HEK293 (cell line): Measurements from ENCODE around the gene DCHS2.

ENCODE experiments used
- CTCF ChIA-PET: fragments of 350-600 bp; formaldehyde crosslinking; extraction: SDS; loops from one replicate; lab custom pipeline; 2021; ENCODE audit warnings: antibody characterized with exemption; lab: Yijun Ruan, JAX
- POLR2A ChIA-PET: fragments of 300-600 bp; formaldehyde crosslinking; extraction: SDS; loops from one replicate; lab custom pipeline; 2020; ENCODE audit warnings: antibody characterized with exemption, inconsistent platforms; lab: Yijun Ruan, JAX
- H3K27ac ChIP-seq: fragments of 200-500 bp; sonication (Bioruptor generic); 2 replicates; pipeline ENCODE4 v1.5.1; 2014; ENCODE audit warnings: low read depth, low read length, control low read depth, inconsistent platforms; ENCODE audit errors: extremely low read depth
- H3K36me3 ChIP-seq, 2 experiments: fragments of 200-500 bp in 1 of 2; sonication (Bioruptor generic) in 1 of 2; 1 replicate in 1 of 2; 2 replicates in 1 of 2; pipeline ENCODE4 v1.5.1; 2014 to 2017; ENCODE audit warnings: inconsistent platforms in 2 of 2, low read length in 2 of 2; ENCODE audit not compliant: control insufficient read depth in 2 of 2, insufficient read depth in 1 of 2
- H3K4me1 ChIP-seq: fragments of 200-500 bp; sonication (Bioruptor generic); 2 replicates; pipeline ENCODE4 v1.5.1; 2014; ENCODE audit warnings: mild to moderate bottlenecking, low read length, inconsistent platforms; ENCODE audit not compliant: control insufficient read depth, insufficient read depth
- H3K4me3 ChIP-seq: 2 replicates; pipeline ENCODE4 v1.5.1; 2011; ENCODE audit warnings: low read depth, mild to moderate bottlenecking, control low read depth, low read length, moderate library complexity
- H3K9me3 ChIP-seq: fragments of 200-500 bp; sonication (Bioruptor generic); 2 replicates; pipeline ENCODE4 v1.5.1; 2014; ENCODE audit warnings: low read depth, low read length, inconsistent platforms; ENCODE audit not compliant: control insufficient read depth, insufficient read depth
- BCL11A ChIP-seq: fragments of 450-650 bp; formaldehyde crosslinking; IDR thresholded peaks from 2 replicates; pipeline ENCODE4 v1.5.1; 2016; ENCODE audit warnings: low read depth, missing biosample characterization, missing genetic modification characterization
- GFI1B ChIP-seq: fragments of 450-650 bp; formaldehyde crosslinking; IDR thresholded peaks from 2 replicates; pipeline ENCODE4 v1.5.1; 2016; ENCODE audit warnings: missing biosample characterization, missing genetic modification characterization
- MYNN ChIP-seq: fragments of 450-650 bp; formaldehyde crosslinking; IDR thresholded peaks from 2 replicates; pipeline ENCODE4 v1.5.1; 2016; ENCODE audit warnings: missing biosample characterization, missing genetic modification characterization, borderline replicate concordance
- ZBTB11 ChIP-seq: fragments of 450-650 bp; formaldehyde crosslinking; conservative IDR thresholded peaks from 2 replicates; pipeline ENCODE4 v1.5.1; 2016; ENCODE audit warnings: low read depth, missing biosample characterization, missing genetic modification characterization
- ZBTB7A ChIP-seq: fragments of 450-650 bp; formaldehyde crosslinking; IDR thresholded peaks from 2 replicates; pipeline ENCODE4 v1.5.1; 2016; ENCODE audit warnings: low read depth, missing biosample characterization, missing genetic modification characterization
- ZNF148 ChIP-seq: fragments of 450-650 bp; formaldehyde crosslinking; IDR thresholded peaks from 2 replicates; pipeline ENCODE4 v1.5.0; 2017; ENCODE audit warnings: missing biosample characterization, missing genetic modification characterization, borderline replicate concordance
- ZNF37A ChIP-seq: fragments of 450-650 bp; IDR thresholded peaks from 2 replicates; pipeline ENCODE4 v1.5.1; 2018; ENCODE audit warnings: missing biosample characterization, missing genetic modification characterization
- ZNF560 ChIP-seq: fragments of 450-650 bp; formaldehyde crosslinking; IDR thresholded peaks from 2 replicates; pipeline ENCODE4 v1.5.1; 2017; ENCODE audit warnings: missing biosample characterization, missing genetic modification characterization, borderline replicate concordance
- ZNF664 ChIP-seq: fragments of 450-650 bp; formaldehyde crosslinking; IDR thresholded peaks from 2 replicates; pipeline ENCODE4 v1.5.1; 2016; ENCODE audit warnings: missing biosample characterization, missing genetic modification characterization
- ZNF777 ChIP-seq: fragments of 450-650 bp; formaldehyde crosslinking; IDR thresholded peaks from 2 replicates; pipeline ENCODE4 v1.5.1; 2017; ENCODE audit warnings: missing biosample characterization, missing genetic modification characterization, borderline replicate concordance
- TF ChIP-seq, protein P1 (sequence below): fragments of 450-650 bp; formaldehyde crosslinking; IDR thresholded peaks from 2 replicates; pipeline ENCODE4 v1.5.1; 2017; ENCODE audit warnings: missing biosample characterization, missing genetic modification characterization
- TF ChIP-seq, protein P2 (sequence below): fragments of 450-650 bp; IDR thresholded peaks from 2 replicates; pipeline ENCODE4 v1.5.1; 2018; ENCODE audit warnings: missing biosample characterization, missing genetic modification characterization
- TF ChIP-seq, protein P3 (sequence below): fragments of 450-650 bp; formaldehyde crosslinking; IDR thresholded peaks from 2 replicates; pipeline ENCODE4 v1.5.1; 2016; ENCODE audit warnings: missing biosample characterization, missing genetic modification characterization
- TF ChIP-seq, protein P4 (sequence below): fragments of 450-650 bp; formaldehyde crosslinking; IDR thresholded peaks from 2 replicates; pipeline ENCODE4 v1.5.1; 2016; ENCODE audit warnings: missing biosample characterization, missing genetic modification characterization
- TF ChIP-seq, protein P5 (sequence below): fragments of 450-650 bp; formaldehyde crosslinking; IDR thresholded peaks from 2 replicates; pipeline ENCODE4 v1.5.1; 2016; ENCODE audit warnings: missing biosample characterization, missing genetic modification characterization, borderline replicate concordance

The DCHS2 gene

GRCh38 chr4:154465085-154465484, 26.5 kb downstream of the DCHS2 start:
- no peaks in the 10 kb centered on the region for H3K4me1 ChIP-seq
- H3K9me3 ChIP-seq: no peaks in the 10 kb centered on the region
- no peak overlapping the region for H3K4me3 ChIP-seq
- CTCF ChIA-PET: no interaction called here
- POLR2A ChIA-PET: interaction anchor here (0.5 kb wide), 1 partner anchor 187 kb away, joined by 3 read pairs; no protein-coding TSS in a partner anchor
- TF ChIP-seq ZNF148 (tag by site-specific recombination) (no peak), BCL11A (tag by site-specific recombination) (no peak), GFI1B (tag by site-specific recombination) (no peak), MYNN (no peak), ZBTB7A (no peak), ZNF664 (tag by site-specific recombination) (no peak), ZNF37A (tag by site-specific recombination) (no peak), ZNF777 (tag by site-specific recombination) (no peak), ZBTB11 (tag by site-specific recombination) (no peak), ZNF560 (tag by site-specific recombination) (no peak)
- TF ChIP-seq, protein P1, sequence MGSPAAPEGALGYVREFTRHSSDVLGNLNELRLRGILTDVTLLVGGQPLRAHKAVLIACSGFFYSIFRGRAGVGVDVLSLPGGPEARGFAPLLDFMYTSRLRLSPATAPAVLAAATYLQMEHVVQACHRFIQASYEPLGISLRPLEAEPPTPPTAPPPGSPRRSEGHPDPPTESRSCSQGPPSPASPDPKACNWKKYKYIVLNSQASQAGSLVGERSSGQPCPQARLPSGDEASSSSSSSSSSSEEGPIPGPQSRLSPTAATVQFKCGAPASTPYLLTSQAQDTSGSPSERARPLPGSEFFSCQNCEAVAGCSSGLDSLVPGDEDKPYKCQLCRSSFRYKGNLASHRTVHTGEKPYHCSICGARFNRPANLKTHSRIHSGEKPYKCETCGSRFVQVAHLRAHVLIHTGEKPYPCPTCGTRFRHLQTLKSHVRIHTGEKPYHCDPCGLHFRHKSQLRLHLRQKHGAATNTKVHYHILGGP (tag by site-specific recombination): no peak
- TF ChIP-seq, protein P2, sequence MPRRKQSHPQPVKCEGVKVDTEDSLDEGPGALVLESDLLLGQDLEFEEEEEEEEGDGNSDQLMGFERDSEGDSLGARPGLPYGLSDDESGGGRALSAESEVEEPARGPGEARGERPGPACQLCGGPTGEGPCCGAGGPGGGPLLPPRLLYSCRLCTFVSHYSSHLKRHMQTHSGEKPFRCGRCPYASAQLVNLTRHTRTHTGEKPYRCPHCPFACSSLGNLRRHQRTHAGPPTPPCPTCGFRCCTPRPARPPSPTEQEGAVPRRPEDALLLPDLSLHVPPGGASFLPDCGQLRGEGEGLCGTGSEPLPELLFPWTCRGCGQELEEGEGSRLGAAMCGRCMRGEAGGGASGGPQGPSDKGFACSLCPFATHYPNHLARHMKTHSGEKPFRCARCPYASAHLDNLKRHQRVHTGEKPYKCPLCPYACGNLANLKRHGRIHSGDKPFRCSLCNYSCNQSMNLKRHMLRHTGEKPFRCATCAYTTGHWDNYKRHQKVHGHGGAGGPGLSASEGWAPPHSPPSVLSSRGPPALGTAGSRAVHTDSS (tag by site-specific recombination): no peak
- TF ChIP-seq, protein P3, sequence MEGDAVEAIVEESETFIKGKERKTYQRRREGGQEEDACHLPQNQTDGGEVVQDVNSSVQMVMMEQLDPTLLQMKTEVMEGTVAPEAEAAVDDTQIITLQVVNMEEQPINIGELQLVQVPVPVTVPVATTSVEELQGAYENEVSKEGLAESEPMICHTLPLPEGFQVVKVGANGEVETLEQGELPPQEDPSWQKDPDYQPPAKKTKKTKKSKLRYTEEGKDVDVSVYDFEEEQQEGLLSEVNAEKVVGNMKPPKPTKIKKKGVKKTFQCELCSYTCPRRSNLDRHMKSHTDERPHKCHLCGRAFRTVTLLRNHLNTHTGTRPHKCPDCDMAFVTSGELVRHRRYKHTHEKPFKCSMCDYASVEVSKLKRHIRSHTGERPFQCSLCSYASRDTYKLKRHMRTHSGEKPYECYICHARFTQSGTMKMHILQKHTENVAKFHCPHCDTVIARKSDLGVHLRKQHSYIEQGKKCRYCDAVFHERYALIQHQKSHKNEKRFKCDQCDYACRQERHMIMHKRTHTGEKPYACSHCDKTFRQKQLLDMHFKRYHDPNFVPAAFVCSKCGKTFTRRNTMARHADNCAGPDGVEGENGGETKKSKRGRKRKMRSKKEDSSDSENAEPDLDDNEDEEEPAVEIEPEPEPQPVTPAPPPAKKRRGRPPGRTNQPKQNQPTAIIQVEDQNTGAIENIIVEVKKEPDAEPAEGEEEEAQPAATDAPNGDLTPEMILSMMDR (tag by site-specific recombination): no peak
- TF ChIP-seq, protein P4, sequence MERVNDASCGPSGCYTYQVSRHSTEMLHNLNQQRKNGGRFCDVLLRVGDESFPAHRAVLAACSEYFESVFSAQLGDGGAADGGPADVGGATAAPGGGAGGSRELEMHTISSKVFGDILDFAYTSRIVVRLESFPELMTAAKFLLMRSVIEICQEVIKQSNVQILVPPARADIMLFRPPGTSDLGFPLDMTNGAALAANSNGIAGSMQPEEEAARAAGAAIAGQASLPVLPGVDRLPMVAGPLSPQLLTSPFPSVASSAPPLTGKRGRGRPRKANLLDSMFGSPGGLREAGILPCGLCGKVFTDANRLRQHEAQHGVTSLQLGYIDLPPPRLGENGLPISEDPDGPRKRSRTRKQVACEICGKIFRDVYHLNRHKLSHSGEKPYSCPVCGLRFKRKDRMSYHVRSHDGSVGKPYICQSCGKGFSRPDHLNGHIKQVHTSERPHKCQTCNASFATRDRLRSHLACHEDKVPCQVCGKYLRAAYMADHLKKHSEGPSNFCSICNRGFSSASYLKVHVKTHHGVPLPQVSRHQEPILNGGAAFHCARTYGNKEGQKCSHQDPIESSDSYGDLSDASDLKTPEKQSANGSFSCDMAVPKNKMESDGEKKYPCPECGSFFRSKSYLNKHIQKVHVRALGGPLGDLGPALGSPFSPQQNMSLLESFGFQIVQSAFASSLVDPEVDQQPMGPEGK (tag by site-specific recombination): no peak
- TF ChIP-seq, protein P5, sequence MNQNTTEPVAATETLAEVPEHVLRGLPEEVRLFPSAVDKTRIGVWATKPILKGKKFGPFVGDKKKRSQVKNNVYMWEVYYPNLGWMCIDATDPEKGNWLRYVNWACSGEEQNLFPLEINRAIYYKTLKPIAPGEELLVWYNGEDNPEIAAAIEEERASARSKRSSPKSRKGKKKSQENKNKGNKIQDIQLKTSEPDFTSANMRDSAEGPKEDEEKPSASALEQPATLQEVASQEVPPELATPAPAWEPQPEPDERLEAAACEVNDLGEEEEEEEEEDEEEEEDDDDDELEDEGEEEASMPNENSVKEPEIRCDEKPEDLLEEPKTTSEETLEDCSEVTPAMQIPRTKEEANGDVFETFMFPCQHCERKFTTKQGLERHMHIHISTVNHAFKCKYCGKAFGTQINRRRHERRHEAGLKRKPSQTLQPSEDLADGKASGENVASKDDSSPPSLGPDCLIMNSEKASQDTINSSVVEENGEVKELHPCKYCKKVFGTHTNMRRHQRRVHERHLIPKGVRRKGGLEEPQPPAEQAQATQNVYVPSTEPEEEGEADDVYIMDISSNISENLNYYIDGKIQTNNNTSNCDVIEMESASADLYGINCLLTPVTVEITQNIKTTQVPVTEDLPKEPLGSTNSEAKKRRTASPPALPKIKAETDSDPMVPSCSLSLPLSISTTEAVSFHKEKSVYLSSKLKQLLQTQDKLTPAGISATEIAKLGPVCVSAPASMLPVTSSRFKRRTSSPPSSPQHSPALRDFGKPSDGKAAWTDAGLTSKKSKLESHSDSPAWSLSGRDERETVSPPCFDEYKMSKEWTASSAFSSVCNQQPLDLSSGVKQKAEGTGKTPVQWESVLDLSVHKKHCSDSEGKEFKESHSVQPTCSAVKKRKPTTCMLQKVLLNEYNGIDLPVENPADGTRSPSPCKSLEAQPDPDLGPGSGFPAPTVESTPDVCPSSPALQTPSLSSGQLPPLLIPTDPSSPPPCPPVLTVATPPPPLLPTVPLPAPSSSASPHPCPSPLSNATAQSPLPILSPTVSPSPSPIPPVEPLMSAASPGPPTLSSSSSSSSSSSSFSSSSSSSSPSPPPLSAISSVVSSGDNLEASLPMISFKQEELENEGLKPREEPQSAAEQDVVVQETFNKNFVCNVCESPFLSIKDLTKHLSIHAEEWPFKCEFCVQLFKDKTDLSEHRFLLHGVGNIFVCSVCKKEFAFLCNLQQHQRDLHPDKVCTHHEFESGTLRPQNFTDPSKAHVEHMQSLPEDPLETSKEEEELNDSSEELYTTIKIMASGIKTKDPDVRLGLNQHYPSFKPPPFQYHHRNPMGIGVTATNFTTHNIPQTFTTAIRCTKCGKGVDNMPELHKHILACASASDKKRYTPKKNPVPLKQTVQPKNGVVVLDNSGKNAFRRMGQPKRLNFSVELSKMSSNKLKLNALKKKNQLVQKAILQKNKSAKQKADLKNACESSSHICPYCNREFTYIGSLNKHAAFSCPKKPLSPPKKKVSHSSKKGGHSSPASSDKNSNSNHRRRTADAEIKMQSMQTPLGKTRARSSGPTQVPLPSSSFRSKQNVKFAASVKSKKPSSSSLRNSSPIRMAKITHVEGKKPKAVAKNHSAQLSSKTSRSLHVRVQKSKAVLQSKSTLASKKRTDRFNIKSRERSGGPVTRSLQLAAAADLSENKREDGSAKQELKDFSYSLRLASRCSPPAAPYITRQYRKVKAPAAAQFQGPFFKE (tag by site-specific recombination): no peak
- H3K36me3 ChIP-seq: no peaks in the 10 kb centered on the region
- H3K27ac ChIP-seq: no peak overlapping the region
